Measurements from ENCODE around the gene PCDHGA9. TPM values are rescaled to one million over a fixed set of nuclear protein-coding genes. Genes with fewer than 3 reads are reported as not detected.
"Not testable (repeated sequence)": the region's sequence is repeated elsewhere in the genome, so short reads cannot be mapped to it uniquely, and the experiment has no call there.

PCDHGA9 gene
- polyA plus RNA-seq, 3 donors: not detected

GRCh38 chr5:141374627-141375026, 28.0 kb upstream of the PCDHGA9 start:
- WGBS (ENCODE audit: insufficient coverage): 65% methylated on average over 11 of the region's 14 CpGs
- Histone ChIP-seq H3K79me2 (ENCODE audit: insufficient read depth, low read length) (no peaks in the 10 kb centered on the region), H2AFZ (ENCODE audit: insufficient read depth, low read depth, low read length, poor library complexity, severe bottlenecking) (no peak overlapping the region), H3K9ac (ENCODE audit: insufficient read depth, low read length, poor library complexity, severe bottlenecking) (no peak overlapping the region), H3K4me3 (replicated peaks in 1 of 3; ENCODE audit: low read depth in 2 of 3, low read length in 3 of 3) (no peak overlapping the region), H3K27me3 (ENCODE audit: control insufficient read depth in 2 of 2, insufficient read depth in 2 of 2, low read length in 2 of 2) (peaks cover 31 to 82% of the 10 kb centered on the region in 2 donors), H3K4me1 (ENCODE audit: control insufficient read depth in 1 of 2, insufficient read depth in 2 of 2, low read length in 2 of 2) (no peaks in the 10 kb centered on the region), H4K20me1 (ENCODE audit: insufficient read depth, low read length) (no peaks in the 10 kb centered on the region), H3K9me3 (replicated peaks in 1 of 2; ENCODE audit: control insufficient read depth in 1 of 2, insufficient read depth in 1 of 2, low read length in 2 of 2) (peaks cover 64 to 73% of the 10 kb centered on the region in 2 donors), H3K36me3 (replicated peaks in 1 of 2; ENCODE audit: control insufficient read depth in 1 of 2, insufficient read depth in 2 of 2, low read length in 2 of 2) (no peaks in the 10 kb centered on the region), H3K4me2 (replicated peaks; ENCODE audit: extremely low read depth, low read length, poor library complexity, severe bottlenecking) (no peak overlapping the region), H3K27ac (ENCODE audit: low read depth in 1 of 2, low read length in 2 of 2) (no peak overlapping the region)
- Mint-ChIP-seq H3K27me3 (ENCODE audit: low read depth in 3 of 3) (peaks cover 37 to 70% (median 58%) of the 10 kb centered on the region in 3 donors), H3K4me3 (peak overlapping the region in 1 of 2 donors; percentile 57), H3K4me1 (peaks cover 8% of the 10 kb centered on the region), H3K9me3 (peaks cover 42 to 83% (median 73%) of the 10 kb centered on the region in 7 donors), H3K36me3 (peaks cover 6 to 11% of the 10 kb centered on the region in 2 donors), H3K27ac (no peak overlapping the region)
- DNase-seq: no peak
- intact Hi-C loops (cut with micrococcal nuclease): no loop called here
- TF ChIP-seq CTCF (IDR thresholded peaks at IDR 0.05): no peak

- H3K27ac ChIP-seq (ENCODE audit: low read depth in 1 of 2, low read length in 2 of 2); H3K4me1 ChIP-seq (ENCODE audit: control insufficient read depth in 1 of 2, insufficient read depth in 2 of 2, low read length in 2 of 2); H3K9ac ChIP-seq (ENCODE audit: insufficient read depth, low read length, poor library complexity, severe bottlenecking); H3K27ac Mint-ChIP-seq; H3K4me1 Mint-ChIP-seq; H3K79me2 ChIP-seq (ENCODE audit: insufficient read depth, low read length); H3K36me3 ChIP-seq (replicated peaks in 1 of 2; ENCODE audit: control insufficient read depth in 1 of 2, insufficient read depth in 2 of 2, low read length in 2 of 2); H4K20me1 ChIP-seq (ENCODE audit: insufficient read depth, low read length); intact Hi-C loops (cut with micrococcal nuclease); DNase-seq; H3K4me2 ChIP-seq (replicated peaks; ENCODE audit: extremely low read depth, low read length, poor library complexity, severe bottlenecking); H3K4me3 ChIP-seq (replicated peaks in 1 of 3; ENCODE audit: low read depth in 2 of 3, low read length in 3 of 3); H2AFZ ChIP-seq (ENCODE audit: insufficient read depth, low read depth, low read length, poor library complexity, severe bottlenecking): not testable (repeated sequence)
- Mint-ChIP-seq H3K36me3 (peaks cover 6 to 11% of the 10 kb centered on the region in 2 donors), H3K4me3 (peak overlapping the region in 1 of 2 donors; percentile 63), H3K9me3 (peaks cover 38 to 78% (median 69%) of the 10 kb centered on the region in 7 donors), H3K27me3 (ENCODE audit: low read depth in 3 of 3) (peaks cover 34 to 67% (median 48%) of the 10 kb centered on the region in 3 donors)
- H3K9me3 ChIP-seq (replicated peaks in 1 of 2; ENCODE audit: control insufficient read depth in 1 of 2, insufficient read depth in 1 of 2, low read length in 2 of 2): peaks cover 57 to 67% of the 10 kb centered on the region in 2 donors
- peaks cover 29 to 77% of the 10 kb centered on the region in 2 donors for H3K27me3 ChIP-seq (ENCODE audit: control insufficient read depth in 2 of 2, insufficient read depth in 2 of 2, low read length in 2 of 2)
- WGBS (ENCODE audit: insufficient coverage): 49% methylated on average over 23 of the region's 48 CpGs
These were observed 27.0 kb upstream of the PCDHGA9 start for GRCh38 chr5:141375444-141376155.
